Kidney capillary endothelial cell (primary cell): ENCODE results near the gene USE1.

Experiments
- DNase-seq: peaks from one replicate; pipeline ENCODE4 v3.0.0-alpha.2; 2018; ENCODE audit warnings: low spot score

The USE1 gene

GRCh38 chr19:17235971-17236777 lies 21.0 kb downstream of the USE1 start:
- no peak for DNase-seq

DNA sequence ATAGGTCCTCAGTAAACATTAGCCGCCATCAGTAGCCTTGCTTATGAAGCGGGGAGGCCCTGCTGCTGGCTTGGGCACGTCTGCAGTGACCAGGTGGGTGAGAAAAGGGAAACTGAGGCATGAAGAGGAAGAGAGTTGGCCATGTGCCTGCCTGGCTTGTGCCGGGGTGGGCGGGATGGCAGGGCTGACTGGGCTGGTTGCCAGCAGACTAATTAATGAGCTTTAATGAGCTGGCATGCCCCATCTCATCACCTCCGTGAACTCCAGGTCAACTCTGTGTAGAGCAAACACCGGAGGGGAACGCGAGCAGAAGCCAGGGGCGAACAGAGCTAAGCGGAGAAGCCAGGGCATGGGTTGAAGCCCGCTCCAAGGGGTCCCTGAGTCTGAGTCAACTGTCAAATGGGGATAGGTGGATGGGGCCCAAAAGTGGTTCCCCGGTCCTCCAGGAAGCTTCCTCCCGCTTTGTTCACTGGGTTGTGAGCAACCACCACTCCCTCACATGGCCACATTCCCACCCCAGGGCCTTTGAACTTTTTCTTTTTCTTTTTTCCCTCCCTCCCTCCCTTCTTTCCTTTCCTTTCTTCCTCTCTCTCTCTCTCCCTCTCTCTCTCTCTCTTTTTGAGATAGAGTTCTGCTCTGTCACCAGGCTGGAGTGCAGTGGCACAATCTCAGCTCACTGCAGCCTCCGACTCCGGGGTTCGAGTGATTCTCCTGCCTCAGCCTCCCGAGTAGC lies 21.8 kb downstream of the USE1 start:
- no peak for DNase-seq

GRCh38 chr19:17237747-17238706 lies 22.9 kb downstream of the USE1 start:
- no peak for DNase-seq

GRCh38 chr19:17240062-17240752 lies 25.1 kb downstream of the USE1 start:
- no peak for DNase-seq

DNA sequence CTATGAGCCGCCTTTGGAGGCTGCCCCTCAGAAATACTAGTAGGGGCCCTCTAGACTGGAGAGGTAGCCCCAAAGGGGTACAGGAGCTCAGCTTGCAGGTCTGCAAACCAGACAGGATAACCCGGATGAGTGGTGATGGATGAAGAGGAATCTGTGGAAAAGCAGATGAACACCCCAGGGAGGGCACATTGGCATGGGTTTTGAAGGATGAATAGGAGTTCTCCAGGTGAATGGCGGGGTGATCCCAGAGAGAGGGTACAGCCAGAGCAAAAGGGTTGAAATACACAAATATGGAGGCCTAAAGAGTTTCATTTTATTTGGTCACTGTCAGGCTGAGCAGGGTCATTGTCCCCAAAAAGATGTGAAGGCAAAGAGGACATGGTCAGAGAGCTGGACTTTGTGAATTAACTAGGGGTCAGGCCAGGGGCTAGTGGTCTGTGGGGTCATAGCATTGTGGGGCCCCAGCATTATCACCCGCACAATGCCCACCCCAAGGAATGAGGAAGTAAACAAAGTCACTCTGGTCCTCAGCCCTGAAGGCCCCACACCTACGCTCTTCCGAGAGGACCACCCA lies 25.8 kb downstream of the USE1 start:
- DNase-seq: no peak

GRCh38 chr19:17242431-17243208 lies 27.5 kb downstream of the USE1 start:
- no peak for DNase-seq

DNA sequence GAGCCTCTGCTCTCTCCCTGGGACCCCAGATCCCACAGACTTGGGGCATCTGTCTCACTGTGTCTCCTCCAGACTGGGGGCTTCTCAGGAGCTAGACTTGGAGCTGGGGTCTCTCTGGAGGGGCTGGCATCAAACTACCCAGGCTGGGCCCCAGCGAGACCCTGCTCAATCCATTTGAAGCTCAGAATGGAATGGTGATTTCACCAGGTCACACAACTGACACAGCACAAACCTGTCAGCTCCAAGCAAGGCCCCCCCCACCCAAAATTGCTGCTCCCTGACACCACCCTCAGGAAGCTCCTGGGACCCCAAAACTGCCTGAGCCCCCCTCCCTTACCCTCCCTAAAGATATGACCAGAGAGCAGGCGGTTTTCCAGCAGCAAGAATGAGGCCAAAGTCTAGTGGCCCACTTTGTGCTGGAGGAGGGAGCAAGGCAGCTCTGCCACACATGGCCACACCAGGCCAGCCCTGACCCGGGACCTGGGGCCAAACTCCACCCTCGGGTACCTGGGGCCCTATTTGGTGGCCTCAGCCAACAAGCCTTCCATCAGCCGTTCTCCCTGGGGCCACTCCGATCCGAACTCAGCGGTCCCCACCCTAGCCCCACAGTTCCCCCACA lies 28.2 kb downstream of the USE1 start:
- no peak for DNase-seq

- DNase-seq: no peak
These were observed 28.9 kb downstream of the USE1 start for GRCh38 chr19:17243830-17244617.

- DNase-seq: no peak
These were observed 29.7 kb downstream of the USE1 start for GRCh38 chr19:17244618-17245534.

- DNase-seq: no peak
These were observed 30.4 kb downstream of the USE1 start, which contains the start of gene NR2F6 for GRCh38 chr19:17245535-17245984. TSS of gene NR2F6 (minus strand) at chr19:17245919. CDS start at chr19:17245220, 699 bp downstream.

GRCh38 chr19:17246681-17247425 lies 31.7 kb downstream of the USE1 start:
- no peak for DNase-seq

DNA sequence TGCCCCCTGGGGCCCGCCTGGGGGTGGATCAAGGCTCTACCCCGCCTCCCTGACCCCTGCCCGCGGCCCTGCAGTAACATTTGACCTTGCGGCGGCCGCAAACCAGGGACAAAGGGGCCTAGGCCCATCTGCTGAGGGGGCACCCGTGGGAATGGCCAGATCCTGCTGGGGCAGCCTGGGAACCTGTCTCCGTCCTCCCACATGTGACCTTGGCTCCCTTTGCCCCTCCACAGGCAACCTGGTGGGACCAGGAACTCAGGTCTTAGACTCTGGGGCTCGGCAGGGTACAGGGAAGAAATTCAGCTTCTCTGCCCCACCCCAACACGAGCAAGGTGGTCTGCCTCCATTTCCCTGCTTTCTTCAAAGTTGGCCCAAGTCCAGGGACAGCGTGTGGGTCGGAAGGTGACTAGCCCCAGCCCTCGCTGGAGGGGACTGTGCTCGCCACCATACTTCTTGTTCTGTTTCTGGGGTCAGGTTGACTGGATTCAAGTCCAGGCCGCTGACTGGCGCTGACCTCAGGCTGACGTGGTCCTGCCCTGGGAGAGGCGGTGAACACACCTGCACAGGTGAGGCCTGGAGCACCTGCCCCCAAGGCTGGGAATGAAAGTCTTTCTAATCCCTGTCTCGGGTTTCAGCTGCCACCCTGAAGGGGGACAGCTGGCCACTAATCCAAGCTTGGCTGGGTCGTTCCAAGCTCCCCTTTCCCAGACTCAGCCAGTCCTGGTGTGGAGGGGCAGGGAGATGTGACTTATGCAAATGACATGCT lies 33.0 kb downstream of the USE1 start:
- DNase-seq: no peak

DNA sequence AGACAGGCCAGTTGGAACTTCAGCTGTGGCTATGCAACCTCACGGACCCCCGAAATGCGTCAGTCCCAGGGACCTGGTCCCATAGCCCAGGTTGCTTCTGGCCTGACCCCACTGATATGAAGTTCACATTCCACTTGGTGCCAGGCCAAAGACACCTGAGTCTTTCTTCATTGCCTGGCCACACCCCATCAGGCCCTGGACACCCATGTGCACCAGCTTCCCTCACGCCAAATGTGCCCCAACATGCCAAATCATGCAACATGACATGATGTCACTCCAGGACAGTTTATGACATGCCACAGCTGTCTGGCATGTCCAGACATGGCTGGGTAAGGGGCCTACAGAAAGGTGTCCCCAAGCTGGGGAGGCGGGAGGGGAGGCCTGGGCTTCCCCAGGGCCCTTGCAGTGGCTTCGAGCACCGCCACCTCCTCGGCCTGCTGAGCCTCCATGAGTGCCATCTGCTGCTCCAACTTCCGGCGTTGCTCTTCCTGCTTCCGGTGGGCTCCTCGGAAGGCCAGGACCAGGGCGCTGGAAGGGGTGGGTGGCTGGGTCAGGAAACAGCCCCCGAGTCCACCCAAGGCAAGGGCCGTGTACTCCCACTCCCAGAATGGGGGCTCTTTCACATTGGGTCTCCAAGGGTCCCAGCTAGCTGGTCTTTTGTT lies 34.9 kb downstream of the USE1 start:
- DNase-seq: no peak

DNA sequence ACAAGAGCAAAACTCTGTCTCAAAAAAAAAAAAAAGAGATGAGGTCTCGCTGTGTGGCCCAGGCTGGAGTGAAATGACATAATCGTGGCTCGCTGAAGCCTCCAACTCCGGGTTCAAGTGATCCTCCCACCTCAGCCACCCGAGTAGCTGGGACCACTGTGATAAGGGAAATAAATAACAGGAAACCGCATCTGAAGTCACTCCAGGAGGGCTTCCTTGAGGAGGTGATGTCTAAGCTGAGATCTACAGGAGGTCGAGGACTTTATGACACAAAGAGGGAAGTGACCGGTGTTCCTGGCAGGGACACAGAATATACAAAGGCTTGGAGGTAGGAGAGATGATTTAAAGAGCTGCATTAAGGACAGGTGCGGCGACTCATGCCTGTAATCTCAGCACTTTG lies 39.5 kb downstream of the USE1 start:
- no peak for DNase-seq

DNA sequence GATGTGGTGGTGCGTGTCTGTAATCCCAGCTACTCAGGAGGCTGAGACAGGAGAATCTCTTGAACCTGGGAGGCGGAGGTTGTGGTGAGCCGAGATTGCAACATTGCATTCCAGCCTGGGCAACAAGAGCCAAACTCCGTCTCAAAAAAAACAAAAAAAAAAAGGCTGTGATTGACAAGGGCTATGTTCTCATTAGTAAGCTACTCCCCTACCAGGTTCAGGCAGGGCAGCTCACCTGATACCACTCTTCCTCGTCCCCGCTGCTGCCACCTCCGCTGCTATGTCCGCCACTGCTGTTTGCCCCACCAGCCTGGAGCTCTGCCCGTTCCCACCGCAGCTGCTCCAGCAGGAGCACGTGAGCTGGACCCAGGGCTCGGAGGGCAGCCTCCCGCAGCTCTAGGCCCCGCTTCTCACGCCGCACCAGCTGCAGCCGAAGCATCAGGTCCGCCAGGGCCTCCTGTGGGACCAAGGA lies 40.0 kb downstream of the USE1 start:
- no peak for DNase-seq

DNA sequence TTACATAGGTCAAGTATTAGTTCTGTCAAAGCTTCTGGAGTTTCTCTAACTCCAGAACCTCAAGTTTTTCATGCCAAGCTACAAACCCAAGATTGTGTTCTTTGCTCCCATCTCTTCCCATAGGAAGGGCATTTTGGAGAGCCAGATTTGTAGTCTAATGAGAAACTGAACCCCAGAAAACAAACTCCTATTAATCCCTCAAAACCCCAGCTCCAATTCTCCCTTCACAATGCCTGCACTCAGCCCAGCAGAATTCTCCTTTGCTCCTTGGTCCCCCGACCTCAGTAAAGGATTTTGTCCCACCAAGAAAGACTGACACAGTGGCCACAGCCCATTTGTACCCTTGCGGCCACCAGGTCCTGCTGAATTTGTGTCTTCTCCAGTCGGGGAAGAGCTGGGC lies 41.0 kb downstream of the USE1 start:
- DNase-seq: no peak
